Activated T-cell treated with anti-CD3 and anti-CD28 coated beads, Interleukin-2, amount 50 U/mL, for 1 hour (primary cell): ENCODE results near the gene ETS1.

ENCODE experiments used
- DNase-seq: peaks from one replicate; pipeline ENCODE4 v3.0.0-alpha.2; 2020

Gene ETS1

GRCh38 chr11:128420265-128420664 is 167.1 kb downstream of the ETS1 start:
- DNase-seq, result no peak

- no peak for DNase-seq
Observed at GRCh38 chr11:128419012-128419767, 168.2 kb downstream of the ETS1 start.

GRCh38 chr11:128417607-128418324 is 169.6 kb downstream of the ETS1 start:
- no peak for DNase-seq

- no peak for DNase-seq
Observed at GRCh38 chr11:128416976-128417375, 170.4 kb downstream of the ETS1 start.

DNA sequence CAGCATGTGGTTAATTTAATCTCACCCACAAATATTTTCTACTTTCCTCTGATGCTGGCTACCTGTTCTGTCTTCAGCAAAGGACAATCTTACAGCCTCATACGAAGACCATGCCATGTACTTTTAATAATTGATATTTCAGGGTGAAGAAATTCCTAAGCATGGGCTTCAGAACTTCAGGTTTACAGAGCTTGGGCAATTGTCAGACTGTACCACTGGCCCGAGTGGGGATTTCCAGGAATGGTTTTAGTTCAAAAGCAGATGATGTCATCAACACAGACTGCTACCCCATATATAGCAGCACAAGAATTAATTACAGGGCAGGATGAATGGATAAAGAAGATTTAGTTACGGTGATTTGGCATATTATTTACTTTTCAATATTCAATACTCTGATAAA is 171.8 kb downstream of the ETS1 start:
- DNase-seq, result no peak

GRCh38 chr11:128412847-128413791 is 174.2 kb downstream of the ETS1 start:
- no peak for DNase-seq

GRCh38 chr11:128411812-128412211 is 175.5 kb downstream of the ETS1 start:
- DNase-seq, result no peak

- no peak for DNase-seq
Observed at GRCh38 chr11:128411150-128411549, 176.2 kb downstream of the ETS1 start.

DNA sequence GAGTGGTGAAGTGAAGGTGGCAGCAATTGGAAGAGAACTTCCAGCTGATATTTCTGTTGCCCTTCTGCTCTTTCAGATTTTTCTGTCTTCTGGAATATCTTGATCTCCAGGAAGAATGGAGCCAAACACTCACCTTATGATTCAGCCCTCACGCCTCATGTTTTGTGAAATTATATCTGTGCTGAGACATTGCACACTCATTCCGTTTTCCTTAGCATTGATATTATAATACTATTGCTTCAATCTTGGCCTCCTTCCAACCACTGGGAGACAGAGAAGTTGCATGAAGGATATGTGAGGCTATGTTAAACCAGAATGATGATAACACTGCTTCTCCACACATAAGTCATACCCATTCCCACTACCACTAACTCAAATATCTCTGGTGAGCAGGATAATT is 177.9 kb downstream of the ETS1 start:
- no peak for DNase-seq
